ENCODE data around the gene LRRC26. TPM values are rescaled to one million over a fixed set of nuclear protein-coding genes. Genes with fewer than 3 reads are reported as not detected.

LRRC26 gene
- total and polyA plus RNA-seq, 2 donors (not counting 3 experiments of a cell fraction or from before 2014, with no cell fraction given), result 0.08 TPM; not detected in 1

DNA sequence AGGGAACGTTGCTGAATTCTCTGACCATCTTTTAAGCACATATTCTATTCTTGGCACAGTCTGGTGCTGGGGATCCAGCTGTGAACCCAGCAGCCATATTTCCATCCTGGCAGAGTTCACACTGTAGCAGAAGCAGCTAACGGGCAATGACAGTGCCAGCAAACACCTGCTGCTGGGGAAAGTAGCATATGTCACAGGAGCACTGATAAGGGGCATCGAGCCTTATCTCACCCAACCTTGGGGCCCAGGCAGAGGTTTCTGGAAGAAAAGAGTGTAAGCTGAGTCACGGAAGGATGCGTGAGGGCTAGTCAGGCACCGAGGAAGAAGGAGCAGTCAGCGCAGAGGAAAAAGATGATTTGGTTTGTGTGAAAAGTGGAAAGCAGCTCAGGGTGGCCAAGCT is 36.8 kb upstream of the LRRC26 start:
- peaks cover 34% of the 10 kb centered on the region for H3K79me2 ChIP-seq (ENCODE audit: control insufficient read depth, insufficient read depth, low read length)
- H4K20me1 ChIP-seq (replicated peaks; ENCODE audit: control insufficient read depth, extremely low read depth, insufficient read depth, low read length), result no peaks in the 10 kb centered on the region
- BruUV-seq (replicated peaks), result no TSS peak
- no peak overlapping the region for H2AFZ ChIP-seq (ENCODE audit: low read depth, low read length)
- peak overlapping the region; percentile 85 for H3K9ac ChIP-seq (replicated peaks; ENCODE audit: extremely low read depth, insufficient read depth, low read length)
- H3K4me2 ChIP-seq (ENCODE audit: insufficient read depth, low read length), result peak overlapping the region; percentile 83
- CTCF ChIA-PET, result interaction anchor here (1.8 kb wide), 1 partner anchor 12 kb away, joined by 4 read pairs; no protein-coding TSS in a partner anchor
- H3K9me3 ChIP-seq (replicated peaks; ENCODE audit: control insufficient read depth, insufficient read depth, low read length), result no peaks in the 10 kb centered on the region
- intact Hi-C loops (cut with micrococcal nuclease) (no loop called here), dilution Hi-C loops (cut with MboI; ENCODE audit: extremely low pct_ligation_motif_present, low sequenced_read_pairs) (no loop called here)
- H3K9me1 ChIP-seq (replicated peaks; ENCODE audit: control insufficient read depth, extremely low read depth, insufficient read depth, low read length), result no peaks in the 10 kb centered on the region
- no peaks in the 10 kb centered on the region for H3K27me3 ChIP-seq (ENCODE audit: control insufficient read depth in 2 of 2, insufficient read depth in 2 of 2, low read length in 2 of 2)
- peak overlapping the region in 1 of 3 experiments; percentile 62 for H3K4me3 ChIP-seq (replicated peaks in 1 of 3; ENCODE audit: insufficient read depth in 1 of 3, low read depth in 1 of 3, low read length in 3 of 3)
- peaks cover 0 to 5% of the 10 kb centered on the region in 2 experiments for H3K36me3 ChIP-seq (ENCODE audit: control insufficient read depth in 2 of 2, extremely low read depth in 1 of 2, insufficient read depth in 2 of 2, low read length in 2 of 2)
- no peak overlapping the region for H3K27ac ChIP-seq (ENCODE audit: insufficient read depth, low read depth, low read length)
- FAIRE-seq (no peak), DNase-seq (ENCODE audit: low read depth, low spot score) (no peak)
- POLR2A ChIA-PET, result interaction anchor here (1.0 kb wide), 1 partner anchor 34 kb away, joined by 3 read pairs; the partner anchor contains the start of gene TUBB4B
- H3K4me1 ChIP-seq (ENCODE audit: control insufficient read depth, extremely low read depth, insufficient read depth, low read length), result peaks cover 21% of the 10 kb centered on the region
- TF ChIP-seq, protein P1, sequence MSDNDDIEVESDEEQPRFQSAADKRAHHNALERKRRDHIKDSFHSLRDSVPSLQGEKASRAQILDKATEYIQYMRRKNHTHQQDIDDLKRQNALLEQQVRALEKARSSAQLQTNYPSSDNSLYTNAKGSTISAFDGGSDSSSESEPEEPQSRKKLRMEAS (IDR thresholded peaks at IDR 0.05; ENCODE audit: insufficient read depth, insufficient read length), result no peak
- TF ChIP-seq, protein P2, sequence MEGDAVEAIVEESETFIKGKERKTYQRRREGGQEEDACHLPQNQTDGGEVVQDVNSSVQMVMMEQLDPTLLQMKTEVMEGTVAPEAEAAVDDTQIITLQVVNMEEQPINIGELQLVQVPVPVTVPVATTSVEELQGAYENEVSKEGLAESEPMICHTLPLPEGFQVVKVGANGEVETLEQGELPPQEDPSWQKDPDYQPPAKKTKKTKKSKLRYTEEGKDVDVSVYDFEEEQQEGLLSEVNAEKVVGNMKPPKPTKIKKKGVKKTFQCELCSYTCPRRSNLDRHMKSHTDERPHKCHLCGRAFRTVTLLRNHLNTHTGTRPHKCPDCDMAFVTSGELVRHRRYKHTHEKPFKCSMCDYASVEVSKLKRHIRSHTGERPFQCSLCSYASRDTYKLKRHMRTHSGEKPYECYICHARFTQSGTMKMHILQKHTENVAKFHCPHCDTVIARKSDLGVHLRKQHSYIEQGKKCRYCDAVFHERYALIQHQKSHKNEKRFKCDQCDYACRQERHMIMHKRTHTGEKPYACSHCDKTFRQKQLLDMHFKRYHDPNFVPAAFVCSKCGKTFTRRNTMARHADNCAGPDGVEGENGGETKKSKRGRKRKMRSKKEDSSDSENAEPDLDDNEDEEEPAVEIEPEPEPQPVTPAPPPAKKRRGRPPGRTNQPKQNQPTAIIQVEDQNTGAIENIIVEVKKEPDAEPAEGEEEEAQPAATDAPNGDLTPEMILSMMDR (IDR thresholded peaks at IDR 0.05; ENCODE audit: extremely low read depth in 1 of 2, insufficient read depth in 1 of 2, low read depth in 1 of 2, low read length in 2 of 2), result no peak
- TF ChIP-seq MYC (IDR thresholded peaks at IDR 0.05; ENCODE audit: low read depth, low read length), result no peak
- no peak for TF ChIP-seq GATA2 (IDR thresholded peaks at IDR 0.05; ENCODE audit: insufficient read depth, insufficient read length, low read depth, low read length)

All from endothelial cell of umbilical vein (primary cell).